H9 (cell line): ENCODE results near the gene CD59. TPM values are rescaled to one million over a fixed set of nuclear protein-coding genes. Genes with fewer than 3 reads are reported as not detected.

ENCODE experiments used
- DNase-seq: peaks from one replicate; pipeline ENCODE4 v3.0.0-alpha.2; 2017
- H2AFZ ChIP-seq: one replicate; pipeline ENCODE4 v1.6.1; 2013; ENCODE audit warnings: mild to moderate bottlenecking, low read length, control low read depth, moderate library complexity
- H2AK5ac ChIP-seq: 2 replicates; pipeline ENCODE4 v1.6.1; 2013; ENCODE audit warnings: low read length, control low read depth, mixed read lengths; ENCODE audit not compliant: insufficient read length
- H2BK120ac ChIP-seq: one replicate; pipeline ENCODE4 v1.6.1; 2013; ENCODE audit warnings: low read depth, mild to moderate bottlenecking, low read length, control low read depth, inconsistent platforms; ENCODE audit not compliant: poor library complexity, severe bottlenecking
- H2BK12ac ChIP-seq: 2 replicates; pipeline ENCODE4 v1.6.1; 2013; ENCODE audit warnings: low read length, control low read depth, mixed read lengths, low read depth; ENCODE audit not compliant: insufficient read length
- H2BK15ac ChIP-seq: 2 replicates; pipeline ENCODE4 v1.6.1; 2013; ENCODE audit warnings: low read depth, low read length, control low read depth
- H2BK20ac ChIP-seq: one replicate; pipeline ENCODE4 v1.6.1; 2013; ENCODE audit warnings: low read depth, mild to moderate bottlenecking, low read length, control low read depth, inconsistent platforms; ENCODE audit not compliant: poor library complexity, severe bottlenecking
- H2BK5ac ChIP-seq: 2 replicates; pipeline ENCODE4 v1.6.1; 2013; ENCODE audit warnings: low read length, control low read depth, mixed read lengths; ENCODE audit not compliant: insufficient read length
- H3K14ac ChIP-seq: 2 replicates; pipeline ENCODE4 v1.6.1; 2013; ENCODE audit warnings: low read length, control low read depth; ENCODE audit not compliant: insufficient read depth
- H3K18ac ChIP-seq: 2 replicates; pipeline ENCODE4 v1.6.1; 2013; ENCODE audit warnings: low read depth, mild to moderate bottlenecking, mixed read lengths, low read length, control low read depth; ENCODE audit not compliant: insufficient read length
- H3K23ac ChIP-seq: 2 replicates; pipeline ENCODE4 v1.6.1; 2013; ENCODE audit warnings: low read length, control low read depth, mixed read lengths, low read depth; ENCODE audit not compliant: insufficient read length
- H3K23me2 ChIP-seq: 2 replicates; pipeline ENCODE4 v1.6.1; 2013; ENCODE audit warnings: low read depth, mild to moderate bottlenecking, mixed read lengths, low read length, control low read depth; ENCODE audit not compliant: insufficient read length, poor library complexity, severe bottlenecking
- H3K27ac ChIP-seq: 2 replicates; pipeline ENCODE4 v1.5.1; 2013; ENCODE audit warnings: low read length, control low read depth, mixed read lengths, low read depth; ENCODE audit not compliant: insufficient read length
- H3K27me3 ChIP-seq: 2 replicates; pipeline ENCODE4 v1.6.1; 2013; ENCODE audit warnings: low read length, control low read depth, inconsistent platforms; ENCODE audit not compliant: insufficient read depth
- H3K4ac ChIP-seq: 2 replicates; pipeline ENCODE4 v1.6.1; 2013; ENCODE audit warnings: low read depth, mild to moderate bottlenecking, control low read depth, inconsistent platforms, low read length, moderate library complexity
- H3K4me1 ChIP-seq: 2 replicates; pipeline ENCODE4 v1.6.1; 2013; ENCODE audit warnings: low read length, control low read depth, inconsistent platforms; ENCODE audit not compliant: insufficient read depth
- H3K4me2 ChIP-seq: 2 replicates; pipeline ENCODE4 v1.6.1; 2013; ENCODE audit warnings: low read length, control low read depth, mixed read lengths; ENCODE audit not compliant: insufficient read length, insufficient read depth
- H3K56ac ChIP-seq: 2 replicates; pipeline ENCODE4 v1.6.1; 2013; ENCODE audit warnings: low read depth, mild to moderate bottlenecking, mixed read lengths, low read length, control low read depth; ENCODE audit not compliant: insufficient read length
- H3K79me1 ChIP-seq: 2 replicates; pipeline ENCODE4 v1.6.1; 2013; ENCODE audit warnings: low read depth, mild to moderate bottlenecking, moderate library complexity, low read length, control low read depth, inconsistent platforms; ENCODE audit not compliant: insufficient read depth, poor library complexity, severe bottlenecking
- H3K79me2 ChIP-seq: 2 replicates; pipeline ENCODE4 v1.6.1; 2013; ENCODE audit warnings: low read length, control low read depth, inconsistent platforms; ENCODE audit not compliant: insufficient read depth
- H3K9ac ChIP-seq: 2 replicates; pipeline ENCODE4 v1.6.1; 2013; ENCODE audit warnings: low read length, control low read depth, mixed read lengths; ENCODE audit not compliant: insufficient read length; ENCODE audit errors: extremely low read depth
- H3K9me3 ChIP-seq: one replicate; pipeline ENCODE4 v1.6.1; 2013; ENCODE audit warnings: low read depth, low read length, inconsistent platforms; ENCODE audit not compliant: control insufficient read depth
- H3T11ph ChIP-seq: one replicate; pipeline ENCODE4 v1.6.1; 2013; ENCODE audit warnings: mild to moderate bottlenecking, low read length, control low read depth, inconsistent platforms
- H4K20me1 ChIP-seq: one replicate; pipeline ENCODE4 v1.6.1; 2013; ENCODE audit not compliant: control insufficient read depth, insufficient read length, insufficient read depth
- H4K5ac ChIP-seq: 2 replicates; pipeline ENCODE4 v1.6.1; 2013; ENCODE audit warnings: low read depth, mild to moderate bottlenecking, mixed read lengths, low read length, control low read depth; ENCODE audit not compliant: insufficient read length
- H4K8ac ChIP-seq: replicated peaks from 2 replicates; pipeline ENCODE4 v1.6.1; 2013; ENCODE audit warnings: low read length, control low read depth, mixed read lengths, low read depth; ENCODE audit not compliant: insufficient read length
- H4K91ac ChIP-seq: 2 replicates; pipeline ENCODE4 v1.6.1; 2013; ENCODE audit warnings: low read depth, mild to moderate bottlenecking, moderate library complexity, mixed read lengths, low read length, control low read depth; ENCODE audit not compliant: insufficient read length
- H3K27ac Mint-ChIP-seq, 3 experiments: 2 replicates in 2 of 3; 3 replicates in 1 of 3; pipeline ENCODE4 v1.8.0; 2020 to 2021; ENCODE audit warnings: mixed read lengths in 3 of 3, mild to moderate bottlenecking in 1 of 3, moderate library complexity in 1 of 3
- H3K27me3 Mint-ChIP-seq: 2 replicates; pipeline ENCODE4 v1.8.0; 2021; ENCODE audit warnings: low read depth, mild to moderate bottlenecking, moderate library complexity, mixed read lengths
- H3K36me3 Mint-ChIP-seq, 3 experiments: 2 replicates in 2 of 3; 3 replicates in 1 of 3; pipeline ENCODE4 v1.8.0; 2020 to 2021; ENCODE audit warnings: low read depth in 3 of 3, mixed read lengths in 3 of 3; ENCODE audit not compliant: insufficient read depth in 1 of 3
- H3K4me1 Mint-ChIP-seq, 2 experiments: 2 replicates each; pipeline ENCODE4 v1.8.0; 2020; ENCODE audit warnings: mixed read lengths in 2 of 2
- H3K4me3 Mint-ChIP-seq, 2 experiments: 2 replicates in 1 of 2; 3 replicates in 1 of 2; pipeline ENCODE4 v1.8.0; 2020 to 2021; ENCODE audit warnings: mild to moderate bottlenecking in 2 of 2, mixed read lengths in 2 of 2, moderate library complexity in 1 of 2
- H3K9me3 Mint-ChIP-seq, 2 experiments: 2 replicates in 1 of 2; 3 replicates in 1 of 2; pipeline ENCODE4 v1.8.0; 2020; ENCODE audit warnings: mild to moderate bottlenecking in 2 of 2, mixed read lengths in 2 of 2, moderate library complexity in 1 of 2
- whole genome bisulfite sequencing: extraction: QIAGEN DNeasy Blood & Tissue Kit; methylation state at CpG from one replicate; pipeline ENCODE4 v1.1.7; 2013; ENCODE audit warnings: missing lambda C conversion rate, low lambda C conversion rate, mixed read lengths; ENCODE audit not compliant: insufficient read length; ENCODE audit errors: extremely low coverage; 5-methylcytosine and 5-hydroxymethylcytosine counted together
- total RNA-seq: library from RNA; stranded (reverse); gene quantifications from 2 replicates; pipeline ENCODE4 v1.2.1, GENCODE V29; 2021
- TF ChIP-seq, protein P1 (sequence below): fragments of 200-600 bp; sonication (generic); conservative IDR thresholded peaks from 3 replicates; pipeline ENCODE4 v1.8.0; 2021; ENCODE audit warnings: antibody characterized with exemption, mild to moderate bottlenecking

The CD59 gene
- total RNA-seq, 1 experiment from 2014 or later: 91.5 TPM

- Histone ChIP-seq H3K4me1 (peaks cover 4% of the 10 kb centered on the region; the same call in 1 of the 2 replicates), H4K20me1 (no peaks in the 10 kb centered on the region), H4K91ac (no peak overlapping the region), H3K4me2 (no peak overlapping the region), H3T11ph (no peak overlapping the region), H3K27ac (no peak overlapping the region), H3K4ac (no peak overlapping the region), H2AFZ (no peak overlapping the region), H3K9me3 (no peaks in the 10 kb centered on the region), H3K56ac (no peak overlapping the region), H2BK15ac (no peak overlapping the region), H2BK120ac (no peak overlapping the region), H3K23ac (no peak overlapping the region), H3K18ac (no peak overlapping the region), H2BK5ac (no peak overlapping the region), H3K23me2 (peaks cover 5% of the 10 kb centered on the region), H3K79me2 (no peaks in the 10 kb centered on the region), H4K5ac (no peak overlapping the region), H3K9ac (no peak overlapping the region), H4K8ac (no peak overlapping the region), H2AK5ac (no peak overlapping the region), H2BK12ac (no peak overlapping the region), H3K79me1 (no peaks in the 10 kb centered on the region), H2BK20ac (no peak overlapping the region), H3K14ac (no peak overlapping the region), H3K27me3 (no peaks in the 10 kb centered on the region)
- peaks cover 14% of the 10 kb centered on the region for H3K27me3 Mint-ChIP-seq
- no CpG with 5 or more reads among the region's 5 CpGs for WGBS
- TF ChIP-seq, protein P1, sequence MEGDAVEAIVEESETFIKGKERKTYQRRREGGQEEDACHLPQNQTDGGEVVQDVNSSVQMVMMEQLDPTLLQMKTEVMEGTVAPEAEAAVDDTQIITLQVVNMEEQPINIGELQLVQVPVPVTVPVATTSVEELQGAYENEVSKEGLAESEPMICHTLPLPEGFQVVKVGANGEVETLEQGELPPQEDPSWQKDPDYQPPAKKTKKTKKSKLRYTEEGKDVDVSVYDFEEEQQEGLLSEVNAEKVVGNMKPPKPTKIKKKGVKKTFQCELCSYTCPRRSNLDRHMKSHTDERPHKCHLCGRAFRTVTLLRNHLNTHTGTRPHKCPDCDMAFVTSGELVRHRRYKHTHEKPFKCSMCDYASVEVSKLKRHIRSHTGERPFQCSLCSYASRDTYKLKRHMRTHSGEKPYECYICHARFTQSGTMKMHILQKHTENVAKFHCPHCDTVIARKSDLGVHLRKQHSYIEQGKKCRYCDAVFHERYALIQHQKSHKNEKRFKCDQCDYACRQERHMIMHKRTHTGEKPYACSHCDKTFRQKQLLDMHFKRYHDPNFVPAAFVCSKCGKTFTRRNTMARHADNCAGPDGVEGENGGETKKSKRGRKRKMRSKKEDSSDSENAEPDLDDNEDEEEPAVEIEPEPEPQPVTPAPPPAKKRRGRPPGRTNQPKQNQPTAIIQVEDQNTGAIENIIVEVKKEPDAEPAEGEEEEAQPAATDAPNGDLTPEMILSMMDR: no peak
- peaks cover 25 to 28% of the 10 kb centered on the region in 2 experiments for H3K4me1 Mint-ChIP-seq
- no peak overlapping the region for H3K27ac Mint-ChIP-seq
- no peaks in the 10 kb centered on the region; a peak in 1 of 7 replicates for H3K36me3 Mint-ChIP-seq
- H3K4me3 Mint-ChIP-seq: no peak overlapping the region
- H3K9me3 Mint-ChIP-seq: no peaks in the 10 kb centered on the region
- no peak for DNase-seq
Observed at GRCh38 chr11:33703234-33703633, 33.0 kb downstream of the CD59 start.
